ACC112 (cell line): ENCODE data around the gene STN1.

Experiments
- H2AFZ ChIP-seq: fragments of 200-600 bp; sonication (generic); one replicate; pipeline ENCODE4 v1.6.0; 2017; ENCODE audit warnings: antibody characterized with exemption, low read length; ENCODE audit not compliant: unreplicated experiment
- H3K27ac ChIP-seq: fragments of 200-600 bp; sonication (generic); 2 replicates; pipeline ENCODE4 v1.5.1; 2014; ENCODE audit warnings: low read depth, mild to moderate bottlenecking, antibody characterized with exemption, low read length, moderate library complexity
- H3K27me3 ChIP-seq: fragments of 200-600 bp; sonication (generic); 2 replicates; pipeline ENCODE4 v1.6.1; 2014; ENCODE audit warnings: mild to moderate bottlenecking, antibody characterized with exemption, low read length, moderate library complexity, mixed read lengths; ENCODE audit not compliant: insufficient read depth
- H3K36me3 ChIP-seq: fragments of 200-600 bp; sonication (generic); 2 replicates; pipeline ENCODE4 v1.6.1; 2016; ENCODE audit warnings: mild to moderate bottlenecking, antibody characterized with exemption, low read length, moderate library complexity, mixed read lengths; ENCODE audit not compliant: insufficient read depth
- H3K4me1 ChIP-seq: fragments of 200-600 bp; sonication (generic); one replicate; pipeline ENCODE4 v1.6.1; 2016; ENCODE audit warnings: low read length, mixed read lengths; ENCODE audit not compliant: insufficient read depth, unreplicated experiment, control insufficient read depth
- H3K4me3 ChIP-seq: fragments of 200-600 bp; sonication (generic); 2 replicates; pipeline ENCODE4 v1.5.1; 2014; ENCODE audit warnings: mild to moderate bottlenecking, low read depth, low read length
- H3K79me2 ChIP-seq: fragments of 200-600 bp; sonication (generic); one replicate; pipeline ENCODE4 v1.6.0; 2016; ENCODE audit warnings: low read length; ENCODE audit not compliant: control insufficient read depth, unreplicated experiment, insufficient read depth

STN1 gene

DNA sequence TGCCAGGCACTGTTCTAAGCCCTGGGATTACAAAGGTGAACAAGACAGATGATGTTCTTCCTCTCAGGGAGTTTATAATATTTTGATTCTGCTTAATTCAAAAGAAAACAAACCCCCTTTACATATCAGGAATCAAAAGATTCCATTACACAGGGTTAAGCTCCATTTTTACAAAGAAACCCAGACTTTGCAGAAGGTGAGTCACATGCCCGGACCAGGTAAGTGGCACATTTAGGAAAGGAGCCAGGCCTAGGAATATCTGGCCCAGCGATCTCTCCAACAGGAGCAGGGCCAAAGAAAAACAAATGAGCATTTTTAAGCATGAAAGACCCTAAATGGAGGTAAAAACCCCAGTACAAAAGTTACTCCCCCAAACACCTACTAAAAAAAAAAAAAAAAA, 1.1 kb downstream of the STN1 start:
- Histone ChIP-seq H3K27me3 (no peaks in the 10 kb centered on the region), H3K36me3 (peaks cover 23% of the 10 kb centered on the region; the same call in 1 of the 2 replicates), H3K27ac (peak overlapping the region; percentile 81; the same call in 1 of the 2 replicates), H2AFZ (no peak overlapping the region), H3K79me2 (peaks cover 33% of the 10 kb centered on the region), H3K4me3 (peak overlapping the region; percentile 90), H3K4me1 (peaks cover 22% of the 10 kb centered on the region)

DNA sequence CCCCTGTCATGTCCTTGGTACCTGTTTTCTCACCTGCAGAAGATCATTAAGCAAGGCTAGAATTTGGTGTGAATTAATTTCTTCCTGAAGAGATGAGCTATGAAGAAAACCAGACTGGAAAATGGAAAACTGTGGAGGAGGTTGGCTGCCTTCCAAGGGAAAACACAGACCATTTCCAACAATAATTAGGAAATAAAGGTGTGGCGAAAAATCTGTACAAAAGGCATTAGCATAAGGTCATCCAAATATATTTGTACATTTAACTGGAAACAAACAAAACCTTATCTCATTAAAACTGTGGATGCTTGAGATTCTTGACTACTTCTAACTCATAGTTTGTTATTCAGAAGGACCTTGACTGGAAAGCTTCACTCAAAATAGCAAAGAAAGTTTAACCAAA, 1.7 kb downstream of the STN1 start:
- peak overlapping the region; percentile 81 for H3K27ac ChIP-seq
- no peak overlapping the region for H2AFZ ChIP-seq
- no peaks in the 10 kb centered on the region for H3K27me3 ChIP-seq
- peaks cover 23% of the 10 kb centered on the region for H3K4me1 ChIP-seq
- H3K79me2 ChIP-seq = peaks cover 36% of the 10 kb centered on the region
- peaks cover 23% of the 10 kb centered on the region; the same call in 1 of the 2 replicates for H3K36me3 ChIP-seq
- peak overlapping the region; percentile 90 for H3K4me3 ChIP-seq

DNA sequence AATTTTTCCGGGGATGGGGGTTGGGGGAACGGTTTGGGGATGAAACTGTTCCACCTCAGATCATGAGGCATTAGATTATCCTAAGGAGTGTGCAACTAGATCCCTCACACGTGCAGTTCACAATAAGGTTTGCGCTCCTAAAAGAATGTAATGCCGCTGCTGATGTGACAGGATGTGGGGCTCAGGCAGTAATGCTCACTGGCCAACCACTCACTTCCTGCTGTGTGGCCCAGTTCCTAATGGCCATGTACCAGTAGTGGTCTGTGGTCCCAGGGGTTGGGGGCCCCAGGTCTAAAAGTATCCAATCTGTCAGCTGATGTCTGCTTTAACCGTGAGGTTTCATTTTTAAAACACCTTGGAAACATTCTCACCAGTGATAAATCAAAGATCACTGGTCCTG, 2.2 kb downstream of the STN1 start:
- Histone ChIP-seq H3K27me3 (no peaks in the 10 kb centered on the region), H3K4me1 (peaks cover 27% of the 10 kb centered on the region), H2AFZ (no peak overlapping the region), H3K79me2 (peaks cover 36% of the 10 kb centered on the region), H3K36me3 (peaks cover 23% of the 10 kb centered on the region; the same call in 1 of the 2 replicates), H3K27ac (peak overlapping the region; percentile 81; the same call in 1 of the 2 replicates), H3K4me3 (peak overlapping the region; percentile 90)

DNA sequence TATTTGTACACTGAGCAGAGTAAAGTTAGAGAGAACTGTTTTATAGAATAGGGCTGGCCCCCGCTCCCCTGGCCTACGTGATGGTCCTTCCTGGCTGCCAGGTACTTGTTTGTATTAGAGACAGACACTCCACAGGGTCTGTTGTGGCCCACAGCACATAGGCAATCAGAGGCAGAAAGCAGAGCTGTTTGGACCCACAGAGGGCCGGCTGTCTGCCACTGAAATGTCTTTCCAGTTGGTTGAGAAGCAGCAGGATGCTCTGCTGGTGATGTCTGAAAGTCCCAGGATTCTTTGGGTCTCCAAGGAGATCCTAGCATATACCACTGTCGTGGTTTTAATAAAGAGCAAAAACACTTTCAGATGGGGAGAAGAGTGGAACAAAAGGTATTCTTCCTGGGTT, 5.2 kb downstream of the STN1 start:
- Histone ChIP-seq H2AFZ (no peak overlapping the region), H3K36me3 (peaks cover 23% of the 10 kb centered on the region; the same call in 1 of the 2 replicates), H3K79me2 (peaks cover 38% of the 10 kb centered on the region), H3K27me3 (no peaks in the 10 kb centered on the region), H3K27ac (no peak overlapping the region), H3K4me3 (no peak overlapping the region), H3K4me1 (peaks cover 46% of the 10 kb centered on the region)

DNA sequence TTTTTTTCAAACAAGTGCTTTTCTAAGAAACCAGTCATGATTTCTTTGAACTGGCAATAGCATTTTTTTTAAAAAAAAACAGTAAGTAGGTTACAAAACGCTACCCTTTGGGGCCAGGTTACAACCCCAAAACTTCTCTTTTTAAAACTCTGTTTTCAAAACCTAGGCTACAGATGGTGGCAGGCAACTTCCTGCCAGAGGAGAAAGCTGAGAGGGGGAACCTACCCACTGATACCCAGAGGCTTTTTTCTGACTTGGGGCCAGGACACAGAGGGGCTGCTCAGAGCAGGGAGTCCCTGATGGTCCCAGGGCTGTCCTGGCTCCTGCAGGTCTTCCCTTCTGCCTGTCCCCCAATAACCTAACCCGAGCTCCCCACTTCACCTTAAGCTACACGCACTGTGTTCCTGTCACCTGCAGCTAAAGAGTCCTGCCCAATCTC, 6.9 kb downstream of the STN1 start:
- H3K4me3 ChIP-seq = no peak overlapping the region
- H3K27ac ChIP-seq = no peak overlapping the region
- H3K79me2 ChIP-seq = peaks cover 22% of the 10 kb centered on the region
- H2AFZ ChIP-seq = no peak overlapping the region
- peaks cover 23% of the 10 kb centered on the region; the same call in 1 of the 2 replicates for H3K36me3 ChIP-seq
- H3K27me3 ChIP-seq = no peaks in the 10 kb centered on the region
- H3K4me1 ChIP-seq = peaks cover 47% of the 10 kb centered on the region

DNA sequence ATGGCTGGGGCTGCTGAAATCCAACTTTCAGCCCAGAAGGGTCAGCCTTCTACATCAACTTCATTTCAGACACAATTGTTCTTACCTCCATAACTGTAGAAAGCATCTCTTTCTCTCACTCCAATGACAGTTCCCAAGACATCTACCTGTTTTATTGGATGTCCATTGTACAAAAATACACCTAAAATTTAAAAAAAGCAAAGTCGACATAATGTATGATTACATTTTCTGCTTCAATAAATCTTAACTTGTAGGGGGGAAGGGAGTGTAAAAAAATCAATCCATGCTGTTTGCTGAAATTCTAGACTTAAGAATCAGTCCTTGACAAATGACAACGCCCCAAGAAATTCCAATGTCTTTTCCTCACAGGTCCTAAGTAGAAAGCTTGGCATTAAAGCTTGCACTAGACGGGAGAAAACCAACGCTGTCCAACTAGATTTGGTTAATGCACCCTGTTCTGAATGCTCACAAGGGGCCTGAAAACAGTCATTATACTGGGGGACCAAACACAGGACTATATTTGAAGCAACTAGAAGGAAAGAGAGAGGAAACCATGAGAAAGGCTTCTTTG, 7.5 kb downstream of the STN1 start:
- H3K27me3 ChIP-seq = no peaks in the 10 kb centered on the region
- no peak overlapping the region for H2AFZ ChIP-seq
- H3K27ac ChIP-seq = no peak overlapping the region
- H3K36me3 ChIP-seq = peaks cover 18% of the 10 kb centered on the region; the same call in 1 of the 2 replicates
- no peak overlapping the region for H3K4me3 ChIP-seq
- peaks cover 46% of the 10 kb centered on the region for H3K4me1 ChIP-seq
- H3K79me2 ChIP-seq = peaks cover 16% of the 10 kb centered on the region

DNA sequence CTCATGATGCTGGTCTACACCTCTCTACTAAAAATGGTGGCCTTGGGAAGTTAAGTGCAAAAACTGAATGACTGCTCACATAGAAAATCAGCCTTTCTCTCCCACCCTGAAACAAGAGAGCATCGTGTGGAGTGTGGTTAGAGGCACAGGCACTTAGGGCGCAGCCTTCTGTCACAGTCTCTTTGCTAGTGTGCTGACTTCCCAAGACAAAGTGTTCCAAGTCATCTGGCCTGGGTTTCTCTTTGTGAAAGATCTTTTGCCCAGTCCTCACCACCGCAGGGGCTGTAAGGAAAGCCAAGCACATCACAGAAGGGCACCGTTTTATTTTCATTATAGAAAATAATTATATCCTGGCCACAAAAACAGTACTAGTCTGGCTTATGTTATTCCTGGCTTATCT, 12.5 kb downstream of the STN1 start:
- Histone ChIP-seq H3K27ac (no peak overlapping the region), H3K36me3 (peaks cover 17% of the 10 kb centered on the region), H3K4me3 (no peak overlapping the region), H3K4me1 (peaks cover 34% of the 10 kb centered on the region), H3K27me3 (no peaks in the 10 kb centered on the region), H2AFZ (no peak overlapping the region), H3K79me2 (peaks cover 3% of the 10 kb centered on the region)

DNA sequence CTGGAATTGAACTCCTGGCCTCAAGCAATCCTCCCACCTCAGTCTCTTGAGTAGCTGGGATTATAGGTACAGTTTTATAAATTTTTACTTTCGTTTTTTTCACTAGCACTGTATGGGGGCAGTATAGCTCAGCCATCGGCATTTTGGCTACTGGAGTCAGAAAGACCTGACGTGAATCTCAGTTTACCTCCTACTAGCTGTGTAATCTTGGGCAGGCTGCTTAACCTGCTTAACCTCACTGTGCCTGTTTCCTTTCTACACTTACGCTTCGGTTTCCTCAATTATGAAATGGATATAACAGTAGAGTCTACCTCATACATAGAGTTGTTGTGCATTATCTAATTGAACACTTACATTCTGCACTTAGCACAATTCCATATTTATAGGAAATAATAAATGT, 16.7 kb downstream of the STN1 start:
- Histone ChIP-seq H3K79me2 (no peaks in the 10 kb centered on the region), H3K4me3 (no peak overlapping the region), H3K27me3 (no peaks in the 10 kb centered on the region), H3K27ac (no peak overlapping the region), H2AFZ (no peak overlapping the region), H3K4me1 (peaks cover 17% of the 10 kb centered on the region), H3K36me3 (peaks cover 22% of the 10 kb centered on the region)

DNA sequence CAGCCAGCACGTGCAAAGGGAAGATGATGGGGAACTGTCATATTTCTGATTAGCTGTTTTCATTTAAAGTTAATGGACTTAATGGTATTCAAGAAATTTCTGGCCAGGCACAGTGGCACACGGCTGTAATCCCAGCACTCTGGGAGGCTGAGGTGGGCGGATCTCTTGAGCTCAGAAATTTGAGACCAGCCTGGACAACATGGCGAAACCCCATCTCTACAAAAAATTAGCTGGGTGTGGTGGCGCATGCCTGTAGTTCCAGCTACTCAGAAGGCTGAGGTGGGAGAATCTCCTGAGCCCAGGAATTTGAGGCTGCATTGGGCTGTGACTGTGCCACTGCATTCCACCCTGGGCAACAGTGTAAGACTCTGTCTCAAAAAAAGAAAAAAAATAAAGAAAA, 18.7 kb downstream of the STN1 start:
- Histone ChIP-seq H3K4me3 (no peak overlapping the region), H3K36me3 (peaks cover 16% of the 10 kb centered on the region; the same call in 1 of the 2 replicates), H3K27me3 (no peaks in the 10 kb centered on the region), H2AFZ (no peak overlapping the region), H3K27ac (no peak overlapping the region), H3K4me1 (peaks cover 31% of the 10 kb centered on the region), H3K79me2 (no peaks in the 10 kb centered on the region)

DNA sequence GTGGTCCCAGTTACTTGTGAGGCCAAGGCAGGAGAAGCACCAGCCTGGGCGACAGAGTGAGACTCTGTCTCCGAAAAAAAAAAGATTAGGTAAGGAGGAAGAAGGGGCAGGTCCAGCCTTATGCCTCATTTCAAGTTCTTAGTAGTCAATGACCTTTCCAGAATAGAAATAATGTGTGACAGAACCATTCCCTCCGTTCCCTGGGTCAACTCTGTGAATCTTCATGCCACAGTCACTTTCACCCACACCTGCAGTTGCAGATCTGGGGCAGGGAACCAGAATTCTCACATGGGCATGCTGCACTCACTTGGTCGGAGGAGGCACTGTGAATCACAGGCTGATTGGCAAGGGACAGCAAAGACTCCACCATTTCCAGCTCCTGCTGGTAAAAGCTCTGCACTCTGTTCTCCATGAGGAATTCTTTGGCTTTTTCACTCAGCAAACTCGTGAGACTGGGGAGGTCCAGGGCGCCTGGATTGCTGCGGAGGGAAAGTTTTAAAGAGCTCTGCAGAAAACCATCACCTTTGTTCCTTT, 20.7 kb downstream of the STN1 start:
- no peaks in the 10 kb centered on the region for H3K27me3 ChIP-seq
- peaks cover 42% of the 10 kb centered on the region for H3K4me1 ChIP-seq
- H3K79me2 ChIP-seq = no peaks in the 10 kb centered on the region
- no peak overlapping the region for H2AFZ ChIP-seq
- H3K36me3 ChIP-seq = peaks cover 5% of the 10 kb centered on the region; the same call in 1 of the 2 replicates
- H3K27ac ChIP-seq = peak overlapping the region; percentile 88
- H3K4me3 ChIP-seq = no peak overlapping the region

DNA sequence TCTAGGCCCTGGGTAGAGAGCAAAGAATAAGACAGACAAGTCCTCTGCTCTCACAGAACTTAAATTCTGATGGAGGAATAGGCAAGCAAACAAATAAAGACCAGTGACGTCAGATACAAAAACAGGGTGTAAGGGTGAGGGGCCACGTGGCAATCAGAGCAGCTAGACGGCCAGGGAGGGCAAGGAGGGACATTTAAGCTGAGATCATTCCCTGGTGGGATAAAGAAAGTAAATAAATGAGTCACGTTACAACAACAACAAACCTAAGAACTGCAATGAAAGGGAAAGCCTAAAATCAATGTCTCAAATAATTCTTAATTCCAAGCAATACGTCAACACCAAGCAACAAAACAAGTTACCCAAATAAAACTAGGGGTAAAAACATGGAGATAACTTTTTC, 21.8 kb downstream of the STN1 start:
- peaks cover 10% of the 10 kb centered on the region for H3K36me3 ChIP-seq
- no peaks in the 10 kb centered on the region for H3K79me2 ChIP-seq
- peak overlapping the region; percentile 88 for H3K27ac ChIP-seq
- H3K4me1 ChIP-seq = peaks cover 42% of the 10 kb centered on the region
- H3K27me3 ChIP-seq = no peaks in the 10 kb centered on the region
- H3K4me3 ChIP-seq = peak overlapping the region; percentile 10; the same call in 1 of the 2 replicates
- peak overlapping the region; percentile 16 for H2AFZ ChIP-seq
